ENCODE results near the gene C9orf43. TPM values are rescaled to one million over a fixed set of nuclear protein-coding genes. Genes with fewer than 3 reads are reported as not detected.
"Not testable (repeated sequence)": the region's sequence is repeated elsewhere in the genome, so short reads cannot be mapped to it uniquely, and the experiment has no call there.

Gene C9orf43
- polyA plus RNA-seq, 1 donor = 2.3 TPM

DNA sequence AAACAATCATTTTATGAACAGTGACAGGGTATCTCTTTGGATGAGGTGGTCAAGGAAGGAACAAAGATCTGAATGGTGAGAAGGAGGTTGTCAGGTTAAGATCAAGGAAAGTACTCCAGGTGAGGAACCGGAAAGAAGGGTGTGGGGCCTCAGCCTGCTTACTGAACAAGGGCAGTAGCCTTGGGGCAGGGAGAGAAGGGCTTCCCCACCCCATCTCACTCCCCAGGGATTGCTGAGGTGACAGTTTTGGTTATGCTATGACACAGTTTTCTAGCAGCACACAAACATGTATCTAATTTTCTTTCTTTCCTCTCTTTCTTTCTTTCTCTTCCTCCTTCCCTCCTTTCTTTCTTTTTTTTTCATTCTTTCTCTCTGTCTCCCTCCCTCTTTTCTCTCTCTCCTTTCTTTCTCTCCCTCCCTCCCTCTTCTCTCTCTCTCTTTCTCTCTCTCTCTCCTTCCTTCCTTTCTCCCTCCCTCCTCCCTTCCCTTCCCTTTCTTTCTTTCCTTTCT lies 29.6 kb upstream of the C9orf43 start:
- DNase-seq = no peak

DNA sequence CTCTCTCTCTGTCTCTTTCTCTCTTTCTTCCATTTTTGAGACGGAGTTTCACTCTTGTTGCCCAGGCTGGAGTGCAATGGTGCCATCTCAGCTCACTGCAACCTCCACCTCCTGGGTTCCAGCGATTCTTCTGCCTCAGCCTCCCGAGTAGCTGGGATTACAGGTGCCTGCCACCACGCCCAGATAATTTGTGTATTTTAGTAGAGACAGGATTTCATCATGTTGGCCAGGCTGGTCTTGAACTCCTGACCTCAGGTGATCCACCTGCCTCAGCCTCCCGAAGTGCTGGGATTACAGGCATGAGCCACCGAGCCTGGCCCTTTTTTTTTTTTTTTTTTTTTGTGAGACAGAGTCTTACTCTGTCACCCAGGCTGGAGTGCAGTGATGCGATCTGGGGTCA lies 29.1 kb upstream of the C9orf43 start:
- DNase-seq = not testable (repeated sequence)

GRCh38 chr9:113381909-113382411 lies 28.6 kb upstream of the C9orf43 start:
- DNase-seq = peak; percentile 60

GRCh38 chr9:113386571-113387393 lies 23.8 kb upstream of the C9orf43 start:
- DNase-seq = no peak

GRCh38 chr9:113387560-113388230 lies 22.9 kb upstream of the C9orf43 start:
- DNase-seq = no peak

GRCh38 chr9:113388833-113389232 lies 21.7 kb upstream of the C9orf43 start:
- no peak for DNase-seq

GRCh38 chr9:113389451-113389850 lies 21.1 kb upstream of the C9orf43 start:
- no peak for DNase-seq

DNA sequence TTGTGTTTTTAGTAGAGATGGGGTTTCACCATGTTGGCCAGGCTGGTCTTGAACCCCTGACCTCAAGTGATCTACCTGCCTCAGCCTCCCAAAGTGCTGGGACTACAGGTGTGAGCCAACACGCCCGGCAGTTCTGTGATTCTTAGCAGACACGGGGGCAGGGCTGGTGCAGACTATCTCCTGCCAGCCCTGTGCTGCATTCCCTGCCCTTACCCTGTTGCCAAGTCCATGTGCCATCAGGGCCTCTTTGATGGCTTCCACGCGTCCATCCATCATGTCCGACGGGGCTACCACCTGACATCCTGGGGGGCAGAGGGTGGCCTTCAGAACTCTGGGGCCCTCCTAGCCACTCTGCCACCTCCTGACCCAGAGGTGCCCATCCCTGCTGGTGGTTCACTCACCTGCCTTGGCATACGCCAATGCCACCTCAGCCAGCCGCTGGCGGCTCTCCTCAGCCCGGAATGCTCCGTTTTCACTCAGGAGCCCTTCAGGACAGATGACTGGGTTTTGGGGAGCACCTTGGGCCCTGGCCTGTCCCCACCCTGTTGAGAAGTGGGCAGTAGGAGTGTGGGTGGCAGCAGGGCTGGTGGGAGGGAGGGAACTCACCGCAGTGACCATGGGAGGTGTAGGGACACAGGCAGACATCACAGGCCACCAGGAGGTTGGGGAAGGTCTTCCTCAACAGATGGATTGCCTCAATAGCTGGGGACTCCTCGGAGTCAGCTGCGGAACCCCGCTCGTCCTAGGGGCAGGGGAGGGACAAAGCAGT lies 20.2 kb upstream of the C9orf43 start:
- no peak for DNase-seq

DNA sequence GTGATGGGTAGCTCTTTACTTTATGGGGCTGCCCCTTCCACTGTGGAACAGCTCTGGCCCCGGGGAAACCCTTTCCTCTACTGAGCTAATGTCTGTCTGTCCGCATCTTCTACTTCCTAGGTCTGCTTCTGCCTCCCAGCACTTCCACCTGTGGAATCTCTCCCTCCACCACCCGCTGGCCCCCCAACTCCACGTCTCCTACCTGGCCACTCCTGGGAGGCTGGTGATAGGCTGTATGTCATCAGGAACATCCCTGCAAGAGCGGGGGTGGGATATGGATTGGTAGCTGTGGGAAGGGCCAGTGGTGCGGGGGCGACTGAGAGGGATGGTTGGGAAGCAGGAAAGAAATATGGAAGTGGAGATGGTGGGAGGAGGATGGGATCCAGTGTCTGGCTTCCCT lies 18.6 kb upstream of the C9orf43 start:
- DNase-seq = no peak

GRCh38 chr9:113393281-113393680 lies 17.3 kb upstream of the C9orf43 start:
- DNase-seq = no peak

GRCh38 chr9:113395000-113395861 lies 15.3 kb upstream of the C9orf43 start:
- no peak for DNase-seq

- DNase-seq = no peak
Measured at GRCh38 chr9:113397203-113397631, 13.3 kb upstream of the C9orf43 start.

- DNase-seq = no peak
Measured at GRCh38 chr9:113398796-113399195, 11.8 kb upstream of the C9orf43 start.

GRCh38 chr9:113399646-113400200 lies 10.8 kb upstream of the C9orf43 start:
- DNase-seq = no peak

- DNase-seq = peak; percentile 99
Measured at GRCh38 chr9:113401027-113401792, 9.3 kb upstream of the C9orf43 start, which contains the start of gene ALAD. Gene ALAD (minus strand): TSS chr9:113401284. CDS start chr9:113393559, 7,725 bp downstream.

- DNase-seq = no peak
Measured at GRCh38 chr9:113403646-113404045, 6.9 kb upstream of the C9orf43 start.

- DNase-seq = not testable (repeated sequence)
Measured at GRCh38 chr9:113406353-113406752, 4.2 kb upstream of the C9orf43 start.

GRCh38 chr9:113406873-113407511 lies 3.6 kb upstream of the C9orf43 start:
- peak; percentile 58 for DNase-seq

DNA sequence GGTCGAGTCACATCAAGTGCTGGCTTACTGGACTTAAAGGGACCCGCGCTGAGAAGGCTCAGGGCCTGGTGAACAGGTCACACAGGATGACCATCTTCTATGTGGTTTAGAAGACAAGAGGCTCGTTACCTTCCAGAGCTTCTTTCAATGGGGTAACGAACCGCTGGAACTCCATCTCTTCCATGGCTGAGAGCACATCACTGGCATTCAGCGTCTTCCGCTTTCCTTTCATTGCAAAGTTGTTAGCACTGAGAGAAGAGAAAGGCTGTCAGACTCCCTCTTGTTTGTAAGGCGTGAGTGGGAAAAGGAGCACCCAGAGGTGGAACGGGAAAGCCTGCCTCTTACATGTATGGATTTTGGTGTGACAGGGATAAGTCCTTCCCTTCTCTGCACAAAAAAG lies 1.1 kb upstream of the C9orf43 start:
- no peak for DNase-seq

DNA sequence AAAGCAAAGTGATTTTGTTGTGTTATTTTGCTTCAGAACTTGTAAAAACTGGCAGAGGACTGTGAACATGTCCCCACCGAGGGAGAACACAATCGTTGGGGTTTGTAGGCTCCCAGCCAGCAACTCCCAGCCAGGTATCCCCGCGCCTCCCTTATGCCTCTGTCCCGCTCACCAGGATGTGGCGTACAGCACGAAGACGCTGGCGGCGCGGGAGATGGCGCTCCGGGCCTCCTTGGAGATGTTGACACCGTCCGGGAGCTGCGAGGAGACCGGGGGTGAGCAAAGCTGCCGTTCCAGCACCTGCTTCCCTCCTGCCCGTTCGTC lies 702 bp upstream of the C9orf43 start:
- DNase-seq = no peak
